Lung (tissue), 12 donors: Measurements from ENCODE around the gene CTRB1. TPM values are rescaled to one million over a fixed set of nuclear protein-coding genes. Genes with fewer than 3 reads are reported as not detected.

ENCODE experiments used
- ATAC-seq: fragments of 200-7000 bp; cut with Tn5 transposase; one replicate; pipeline ENCODE4 v1.9.1; 2020; ENCODE audit warnings: moderate number of reproducible peaks; ENCODE audit not compliant: insufficient read depth, low FRiP score
- DNase-seq, 3 donors: peaks; one replicate each; pipeline ENCODE4 v3.0.0-alpha.2; 2013 to 2017
- H3K27ac ChIP-seq, 2 donors: one replicate each; pipeline ENCODE4 v1.5.1; 2013; ENCODE audit warnings: mild to moderate bottlenecking in 2 of 2, moderate library complexity in 2 of 2, control low read depth in 1 of 2, inconsistent platforms in 1 of 2, low read depth in 1 of 2, low read length in 1 of 2
- H3K27me3 ChIP-seq, 3 donors: one replicate each; pipeline ENCODE4 v1.5.1; 2013; ENCODE audit warnings: low read length in 2 of 3; ENCODE audit not compliant: control insufficient read depth in 3 of 3, insufficient read depth in 3 of 3
- H3K36me3 ChIP-seq, 4 donors: one replicate each; pipeline ENCODE4 v1.5.1; 2013; ENCODE audit warnings: low read length in 4 of 4, mild to moderate bottlenecking in 1 of 4, moderate library complexity in 1 of 4; ENCODE audit not compliant: control insufficient read depth in 4 of 4, insufficient read depth in 4 of 4
- H3K4me1 ChIP-seq, 5 donors: one replicate each; pipeline ENCODE4 v1.5.1; 2013; ENCODE audit warnings: low read length in 5 of 5, mild to moderate bottlenecking in 2 of 5, moderate library complexity in 1 of 5; ENCODE audit not compliant: control insufficient read depth in 5 of 5, insufficient read depth in 5 of 5
- H3K4me3 ChIP-seq: one replicate; pipeline ENCODE4 v1.5.1; 2013; ENCODE audit warnings: mild to moderate bottlenecking, control low read depth, moderate library complexity
- H3K9ac ChIP-seq, 2 donors: one replicate each; pipeline ENCODE4 v1.5.1; 2013; ENCODE audit warnings: low read length in 2 of 2, control low read depth in 1 of 2; ENCODE audit not compliant: insufficient read depth in 1 of 2
- H3K9me3 ChIP-seq, 4 donors: one replicate each; pipeline ENCODE4 v1.5.1; 2013; ENCODE audit warnings: low read length in 3 of 4, mild to moderate bottlenecking in 1 of 4, moderate library complexity in 1 of 4; ENCODE audit not compliant: control insufficient read depth in 4 of 4, insufficient read depth in 3 of 4
- CTCF ChIP-seq: IDR thresholded peaks from 2 replicates; pipeline ENCODE4 v1.5.1; 2012; ENCODE audit warnings: mild to moderate bottlenecking; ENCODE audit errors: control extremely low read depth, extremely low read depth
- WGBS, 2 donors: extraction: QIAGEN DNeasy Blood & Tissue Kit; methylation state at CpG; one replicate each; pipeline ENCODE4 v1.1.7; 2013; 5-methylcytosine and 5-hydroxymethylcytosine counted together
- polyA plus RNA-seq, 2 donors: library from polyadenylated mRNA; stranded (reverse); fragments of 200-250 nt; gene quantifications; one replicate each; pipeline ENCODE4 v1.2.1, GENCODE V29; 2013
- total RNA-seq, 2 donors: library from RNA; depleted of rRNA in 1 of 2; stranded (reverse); fragments of >200 nt in 1 of 2; gene quantifications; one replicate each; pipeline ENCODE4 v1.2.1, GENCODE V29; 2014 to 2021
- donor health status: control.
- donor health status: control.
- donor health status: Bipolar disorder and iron deficiency.
- donor health status: healthy.
- donor health status: DM: yes; HTN: yes; CAD: no.

CTRB1 gene
- total and polyA plus RNA-seq, 4 donors, result 0.33 to 6.5 (median 0.97) TPM; not detected in 1

GRCh38 chr16:75227361-75228142 is 8.8 kb downstream of the CTRB1 start:
- no peaks in the 10 kb centered on the region for H3K27me3 ChIP-seq
- H3K4me3 ChIP-seq, result no peak overlapping the region
- peaks cover 8 to 28% (median 9%) of the 10 kb centered on the region in 4 donors for H3K36me3 ChIP-seq
- DNase-seq (no peak), ATAC-seq (no peak)
- peaks cover 0 to 3% (median 0%) of the 10 kb centered on the region in 5 donors for H3K4me1 ChIP-seq
- H3K27ac ChIP-seq, result no peak overlapping the region
- no peak overlapping the region for H3K9ac ChIP-seq
- 85 to 87% methylated on average over 18 of the region's 18 CpGs for WGBS, 2 donors
- no peak for TF ChIP-seq CTCF
- no peaks in the 10 kb centered on the region for H3K9me3 ChIP-seq

GRCh38 chr16:75228143-75228976 is 9.6 kb downstream of the CTRB1 start:
- H3K27me3 ChIP-seq, result no peaks in the 10 kb centered on the region
- no peak for TF ChIP-seq CTCF
- ATAC-seq (no peak), DNase-seq (no peak)
- no peak overlapping the region for H3K9ac ChIP-seq
- H3K36me3 ChIP-seq, result peaks cover 9 to 30% (median 10%) of the 10 kb centered on the region in 4 donors
- H3K4me1 ChIP-seq, result peaks cover 0 to 3% (median 0%) of the 10 kb centered on the region in 5 donors
- H3K9me3 ChIP-seq, result no peaks in the 10 kb centered on the region
- WGBS, 2 donors, result 89 to 92% methylated on average over 17 of the region's 17 CpGs
- H3K4me3 ChIP-seq, result no peak overlapping the region
- no peak overlapping the region for H3K27ac ChIP-seq

GRCh38 chr16:75229172-75230031 is 10.6 kb downstream of the CTRB1 start:
- Histone ChIP-seq H3K4me3 (no peak overlapping the region), H3K9ac (no peak overlapping the region), H3K27ac (no peak overlapping the region), H3K4me1 (peaks cover 0 to 4% (median 0%) of the 10 kb centered on the region in 5 donors), H3K9me3 (no peaks in the 10 kb centered on the region), H3K36me3 (peaks cover 9 to 32% (median 14%) of the 10 kb centered on the region in 4 donors), H3K27me3 (no peaks in the 10 kb centered on the region)
- TF ChIP-seq CTCF, result no peak
- ATAC-seq, result no peak
- DNase-seq, result no peak
- WGBS, 2 donors, result 92 to 96% methylated on average over 48 of the region's 48 CpGs
